HG03469 (cell line): ENCODE measurements around the gene ARGFX.
"Not testable (repeated sequence)": the region's sequence is repeated elsewhere in the genome, so short reads cannot be mapped to it uniquely, and the experiment has no call there.

Experiments
- ATAC-seq: cut with Tn5 transposase; IDR thresholded peaks from one replicate; pipeline ENCODE4 v1.9.1; 2021; ENCODE audit warnings: mild to moderate bottlenecking, moderate library complexity, moderate number of reproducible peaks; ENCODE audit not compliant: unreplicated experiment

Gene ARGFX

GRCh38 chr3:121598564-121598963 lies 30.8 kb downstream of the ARGFX start:
- no peak for ATAC-seq

GRCh38 chr3:121599900-121600299 lies 32.2 kb downstream of the ARGFX start:
- not testable (repeated sequence) for ATAC-seq

GRCh38 chr3:121601212-121601812 lies 33.6 kb downstream of the ARGFX start:
- no peak for ATAC-seq

GRCh38 chr3:121604759-121605158 lies 37.0 kb downstream of the ARGFX start:
- no peak for ATAC-seq

- ATAC-seq, result no peak
Observed at GRCh38 chr3:121606106-121606505, 38.4 kb downstream of the ARGFX start.
